ENCODE results near the gene FGF14.

GRCh38 chr13:101869553-101869952, 532.3 kb downstream of the FGF14 start:
- TF ChIP-seq, protein P1, sequence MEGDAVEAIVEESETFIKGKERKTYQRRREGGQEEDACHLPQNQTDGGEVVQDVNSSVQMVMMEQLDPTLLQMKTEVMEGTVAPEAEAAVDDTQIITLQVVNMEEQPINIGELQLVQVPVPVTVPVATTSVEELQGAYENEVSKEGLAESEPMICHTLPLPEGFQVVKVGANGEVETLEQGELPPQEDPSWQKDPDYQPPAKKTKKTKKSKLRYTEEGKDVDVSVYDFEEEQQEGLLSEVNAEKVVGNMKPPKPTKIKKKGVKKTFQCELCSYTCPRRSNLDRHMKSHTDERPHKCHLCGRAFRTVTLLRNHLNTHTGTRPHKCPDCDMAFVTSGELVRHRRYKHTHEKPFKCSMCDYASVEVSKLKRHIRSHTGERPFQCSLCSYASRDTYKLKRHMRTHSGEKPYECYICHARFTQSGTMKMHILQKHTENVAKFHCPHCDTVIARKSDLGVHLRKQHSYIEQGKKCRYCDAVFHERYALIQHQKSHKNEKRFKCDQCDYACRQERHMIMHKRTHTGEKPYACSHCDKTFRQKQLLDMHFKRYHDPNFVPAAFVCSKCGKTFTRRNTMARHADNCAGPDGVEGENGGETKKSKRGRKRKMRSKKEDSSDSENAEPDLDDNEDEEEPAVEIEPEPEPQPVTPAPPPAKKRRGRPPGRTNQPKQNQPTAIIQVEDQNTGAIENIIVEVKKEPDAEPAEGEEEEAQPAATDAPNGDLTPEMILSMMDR (IDR thresholded peaks at IDR 0.05), result no peak
- TF ChIP-seq POLR2AphosphoS5 (IDR thresholded peaks at IDR 0.05), result no peak
- no peak for TF ChIP-seq POLR2A (IDR thresholded peaks at IDR 0.05)
